H9 (cell line): ENCODE data around the gene DUSP14. TPM values are rescaled to one million over a fixed set of nuclear protein-coding genes. Genes with fewer than 3 reads are reported as not detected.
A peak's percentile ranks its signal among the peaks of the same experiment; 100 is the strongest.

Source experiments
- DNase-seq: peaks from one replicate; pipeline ENCODE4 v3.0.0-alpha.2; 2017
- H2AFZ ChIP-seq: one replicate; pipeline ENCODE4 v1.6.1; 2013; ENCODE audit warnings: mild to moderate bottlenecking, low read length, control low read depth, moderate library complexity
- H2AK5ac ChIP-seq: 2 replicates; pipeline ENCODE4 v1.6.1; 2013; ENCODE audit warnings: low read length, control low read depth, mixed read lengths; ENCODE audit not compliant: insufficient read length
- H2BK120ac ChIP-seq: one replicate; pipeline ENCODE4 v1.6.1; 2013; ENCODE audit warnings: low read depth, mild to moderate bottlenecking, low read length, control low read depth, inconsistent platforms; ENCODE audit not compliant: poor library complexity, severe bottlenecking
- H2BK12ac ChIP-seq: 2 replicates; pipeline ENCODE4 v1.6.1; 2013; ENCODE audit warnings: low read length, control low read depth, mixed read lengths, low read depth; ENCODE audit not compliant: insufficient read length
- H2BK15ac ChIP-seq: 2 replicates; pipeline ENCODE4 v1.6.1; 2013; ENCODE audit warnings: low read depth, low read length, control low read depth
- H2BK20ac ChIP-seq: one replicate; pipeline ENCODE4 v1.6.1; 2013; ENCODE audit warnings: low read depth, mild to moderate bottlenecking, low read length, control low read depth, inconsistent platforms; ENCODE audit not compliant: poor library complexity, severe bottlenecking
- H2BK5ac ChIP-seq: 2 replicates; pipeline ENCODE4 v1.6.1; 2013; ENCODE audit warnings: low read length, control low read depth, mixed read lengths; ENCODE audit not compliant: insufficient read length
- H3K14ac ChIP-seq: 2 replicates; pipeline ENCODE4 v1.6.1; 2013; ENCODE audit warnings: low read length, control low read depth; ENCODE audit not compliant: insufficient read depth
- H3K18ac ChIP-seq: 2 replicates; pipeline ENCODE4 v1.6.1; 2013; ENCODE audit warnings: low read depth, mild to moderate bottlenecking, mixed read lengths, low read length, control low read depth; ENCODE audit not compliant: insufficient read length
- H3K23ac ChIP-seq: 2 replicates; pipeline ENCODE4 v1.6.1; 2013; ENCODE audit warnings: low read length, control low read depth, mixed read lengths, low read depth; ENCODE audit not compliant: insufficient read length
- H3K23me2 ChIP-seq: 2 replicates; pipeline ENCODE4 v1.6.1; 2013; ENCODE audit warnings: low read depth, mild to moderate bottlenecking, mixed read lengths, low read length, control low read depth; ENCODE audit not compliant: insufficient read length, poor library complexity, severe bottlenecking
- H3K27ac ChIP-seq: 2 replicates; pipeline ENCODE4 v1.5.1; 2013; ENCODE audit warnings: low read length, control low read depth, mixed read lengths, low read depth; ENCODE audit not compliant: insufficient read length
- H3K27me3 ChIP-seq: 2 replicates; pipeline ENCODE4 v1.6.1; 2013; ENCODE audit warnings: low read length, control low read depth, inconsistent platforms; ENCODE audit not compliant: insufficient read depth
- H3K4ac ChIP-seq: 2 replicates; pipeline ENCODE4 v1.6.1; 2013; ENCODE audit warnings: low read depth, mild to moderate bottlenecking, control low read depth, inconsistent platforms, low read length, moderate library complexity
- H3K4me1 ChIP-seq: 2 replicates; pipeline ENCODE4 v1.6.1; 2013; ENCODE audit warnings: low read length, control low read depth, inconsistent platforms; ENCODE audit not compliant: insufficient read depth
- H3K4me2 ChIP-seq: 2 replicates; pipeline ENCODE4 v1.6.1; 2013; ENCODE audit warnings: low read length, control low read depth, mixed read lengths; ENCODE audit not compliant: insufficient read length, insufficient read depth
- H3K56ac ChIP-seq: 2 replicates; pipeline ENCODE4 v1.6.1; 2013; ENCODE audit warnings: low read depth, mild to moderate bottlenecking, mixed read lengths, low read length, control low read depth; ENCODE audit not compliant: insufficient read length
- H3K79me1 ChIP-seq: 2 replicates; pipeline ENCODE4 v1.6.1; 2013; ENCODE audit warnings: low read depth, mild to moderate bottlenecking, moderate library complexity, low read length, control low read depth, inconsistent platforms; ENCODE audit not compliant: insufficient read depth, poor library complexity, severe bottlenecking
- H3K79me2 ChIP-seq: 2 replicates; pipeline ENCODE4 v1.6.1; 2013; ENCODE audit warnings: low read length, control low read depth, inconsistent platforms; ENCODE audit not compliant: insufficient read depth
- H3K9ac ChIP-seq: 2 replicates; pipeline ENCODE4 v1.6.1; 2013; ENCODE audit warnings: low read length, control low read depth, mixed read lengths; ENCODE audit not compliant: insufficient read length; ENCODE audit errors: extremely low read depth
- H3K9me3 ChIP-seq: one replicate; pipeline ENCODE4 v1.6.1; 2013; ENCODE audit warnings: low read depth, low read length, inconsistent platforms; ENCODE audit not compliant: control insufficient read depth
- H3T11ph ChIP-seq: one replicate; pipeline ENCODE4 v1.6.1; 2013; ENCODE audit warnings: mild to moderate bottlenecking, low read length, control low read depth, inconsistent platforms
- H4K20me1 ChIP-seq: one replicate; pipeline ENCODE4 v1.6.1; 2013; ENCODE audit not compliant: control insufficient read depth, insufficient read length, insufficient read depth
- H4K5ac ChIP-seq: 2 replicates; pipeline ENCODE4 v1.6.1; 2013; ENCODE audit warnings: low read depth, mild to moderate bottlenecking, mixed read lengths, low read length, control low read depth; ENCODE audit not compliant: insufficient read length
- H4K8ac ChIP-seq: replicated peaks from 2 replicates; pipeline ENCODE4 v1.6.1; 2013; ENCODE audit warnings: low read length, control low read depth, mixed read lengths, low read depth; ENCODE audit not compliant: insufficient read length
- H4K91ac ChIP-seq: 2 replicates; pipeline ENCODE4 v1.6.1; 2013; ENCODE audit warnings: low read depth, mild to moderate bottlenecking, moderate library complexity, mixed read lengths, low read length, control low read depth; ENCODE audit not compliant: insufficient read length
- H3K27ac Mint-ChIP-seq, 3 experiments: 2 replicates in 2 of 3; 3 replicates in 1 of 3; pipeline ENCODE4 v1.8.0; 2020 to 2021; ENCODE audit warnings: mixed read lengths in 3 of 3, mild to moderate bottlenecking in 1 of 3, moderate library complexity in 1 of 3
- H3K27me3 Mint-ChIP-seq: 2 replicates; pipeline ENCODE4 v1.8.0; 2021; ENCODE audit warnings: low read depth, mild to moderate bottlenecking, moderate library complexity, mixed read lengths
- H3K36me3 Mint-ChIP-seq, 3 experiments: 2 replicates in 2 of 3; 3 replicates in 1 of 3; pipeline ENCODE4 v1.8.0; 2020 to 2021; ENCODE audit warnings: low read depth in 3 of 3, mixed read lengths in 3 of 3; ENCODE audit not compliant: insufficient read depth in 1 of 3
- H3K4me1 Mint-ChIP-seq, 2 experiments: 2 replicates each; pipeline ENCODE4 v1.8.0; 2020; ENCODE audit warnings: mixed read lengths in 2 of 2
- H3K4me3 Mint-ChIP-seq, 2 experiments: 2 replicates in 1 of 2; 3 replicates in 1 of 2; pipeline ENCODE4 v1.8.0; 2020 to 2021; ENCODE audit warnings: mild to moderate bottlenecking in 2 of 2, mixed read lengths in 2 of 2, moderate library complexity in 1 of 2
- H3K9me3 Mint-ChIP-seq, 2 experiments: 2 replicates in 1 of 2; 3 replicates in 1 of 2; pipeline ENCODE4 v1.8.0; 2020; ENCODE audit warnings: mild to moderate bottlenecking in 2 of 2, mixed read lengths in 2 of 2, moderate library complexity in 1 of 2
- WGBS: extraction: QIAGEN DNeasy Blood & Tissue Kit; methylation state at CpG from one replicate; pipeline ENCODE4 v1.1.7; 2013; ENCODE audit warnings: missing lambda C conversion rate, low lambda C conversion rate, mixed read lengths; ENCODE audit not compliant: insufficient read length; ENCODE audit errors: extremely low coverage; 5-methylcytosine and 5-hydroxymethylcytosine counted together
- total RNA-seq: library from RNA; stranded (reverse); gene quantifications from 2 replicates; pipeline ENCODE4 v1.2.1, GENCODE V29; 2021
- TF ChIP-seq, protein P1 (sequence below): fragments of 200-600 bp; sonication (generic); conservative IDR thresholded peaks from 3 replicates; pipeline ENCODE4 v1.8.0; 2021; ENCODE audit warnings: antibody characterized with exemption, mild to moderate bottlenecking

DUSP14 gene
- total RNA-seq, 1 experiment from 2014 or later: 21.3 TPM

DNA sequence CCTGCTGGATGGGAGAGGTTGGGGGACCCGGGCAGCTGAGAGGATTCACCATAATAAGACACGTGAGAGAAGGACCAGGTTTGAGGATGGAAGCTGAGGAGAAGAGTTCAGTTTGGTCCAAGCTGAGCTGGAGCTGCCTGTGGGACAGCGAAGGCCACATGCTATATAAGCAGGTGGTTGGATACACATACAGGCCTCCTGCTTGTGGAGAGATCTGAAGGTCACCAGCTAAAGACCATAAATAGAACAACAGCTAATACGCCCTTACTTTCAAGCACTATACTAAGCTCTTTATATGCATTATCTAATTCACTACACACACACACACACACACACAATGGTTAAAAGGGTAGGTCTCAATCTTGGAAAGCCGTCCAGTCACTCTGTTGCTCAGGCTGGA lies 32.1 kb downstream of the DUSP14 start:
- no CpG with 5 or more reads among the region's 5 CpGs for WGBS
- H3K36me3 Mint-ChIP-seq: peaks cover 3 to 42% (median 31%) of the 10 kb centered on the region in 3 experiments; a peak in 6 of 7 replicates
- TF ChIP-seq, protein P1, sequence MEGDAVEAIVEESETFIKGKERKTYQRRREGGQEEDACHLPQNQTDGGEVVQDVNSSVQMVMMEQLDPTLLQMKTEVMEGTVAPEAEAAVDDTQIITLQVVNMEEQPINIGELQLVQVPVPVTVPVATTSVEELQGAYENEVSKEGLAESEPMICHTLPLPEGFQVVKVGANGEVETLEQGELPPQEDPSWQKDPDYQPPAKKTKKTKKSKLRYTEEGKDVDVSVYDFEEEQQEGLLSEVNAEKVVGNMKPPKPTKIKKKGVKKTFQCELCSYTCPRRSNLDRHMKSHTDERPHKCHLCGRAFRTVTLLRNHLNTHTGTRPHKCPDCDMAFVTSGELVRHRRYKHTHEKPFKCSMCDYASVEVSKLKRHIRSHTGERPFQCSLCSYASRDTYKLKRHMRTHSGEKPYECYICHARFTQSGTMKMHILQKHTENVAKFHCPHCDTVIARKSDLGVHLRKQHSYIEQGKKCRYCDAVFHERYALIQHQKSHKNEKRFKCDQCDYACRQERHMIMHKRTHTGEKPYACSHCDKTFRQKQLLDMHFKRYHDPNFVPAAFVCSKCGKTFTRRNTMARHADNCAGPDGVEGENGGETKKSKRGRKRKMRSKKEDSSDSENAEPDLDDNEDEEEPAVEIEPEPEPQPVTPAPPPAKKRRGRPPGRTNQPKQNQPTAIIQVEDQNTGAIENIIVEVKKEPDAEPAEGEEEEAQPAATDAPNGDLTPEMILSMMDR: no peak

More for the DNA sequence above, 32.1 kb downstream of the DUSP14 start:
- no peak overlapping the region for H2BK20ac ChIP-seq
- no peaks in the 10 kb centered on the region for H3K79me2 ChIP-seq
- no peak overlapping the region for H4K5ac ChIP-seq
- no peak overlapping the region for H3K23ac ChIP-seq
- H3K4ac ChIP-seq: no peak overlapping the region
- H3K4me1 ChIP-seq: no peaks in the 10 kb centered on the region
- no peak overlapping the region for H2AFZ ChIP-seq
- no peak overlapping the region for H2BK12ac ChIP-seq
- no peak overlapping the region for H4K91ac ChIP-seq
- no peak overlapping the region for H2BK120ac ChIP-seq
- no peak overlapping the region for H4K8ac ChIP-seq
- no peak overlapping the region for H2BK5ac ChIP-seq
- no peak overlapping the region for H3K18ac ChIP-seq
- no peak overlapping the region for H3K9ac ChIP-seq
- no peaks in the 10 kb centered on the region for H3K27me3 Mint-ChIP-seq
- H3K4me2 ChIP-seq: no peak overlapping the region
- no peak overlapping the region for H3K4me3 Mint-ChIP-seq
- no peaks in the 10 kb centered on the region for H4K20me1 ChIP-seq
- no peaks in the 10 kb centered on the region for H3K4me1 Mint-ChIP-seq
- no peak overlapping the region for H3K27ac ChIP-seq
- no peaks in the 10 kb centered on the region for H3K9me3 ChIP-seq
- H3K27me3 ChIP-seq: no peaks in the 10 kb centered on the region
- H3K14ac ChIP-seq: no peak overlapping the region; the same call in 1 of the 2 replicates
- no peak for DNase-seq
- no peaks in the 10 kb centered on the region for H3K9me3 Mint-ChIP-seq
- no peak overlapping the region for H3T11ph ChIP-seq
- H3K56ac ChIP-seq: no peak overlapping the region
- H2AK5ac ChIP-seq: no peak overlapping the region
- H3K23me2 ChIP-seq: no peaks in the 10 kb centered on the region
- H3K27ac Mint-ChIP-seq: peak overlapping the region; percentile 2 to 65 (median 49); a peak in 4 of 7 replicates
- H3K79me1 ChIP-seq: no peaks in the 10 kb centered on the region
- H2BK15ac ChIP-seq: no peak overlapping the region
